ENCODE results near the gene PARD6A. TPM values are rescaled to one million over a fixed set of nuclear protein-coding genes. Genes with fewer than 3 reads are reported as not detected.

The PARD6A gene
- total RNA-seq, 2 experiments from 2014 or later: 4.5 to 4.7 TPM

GRCh38 chr16:67663877-67664222, 3.1 kb downstream of the PARD6A start:
- intact Hi-C loops (cut with DNase I, micrococcal nuclease): loop anchor here in 1 of 2 experiments (5.0 kb wide), 1 partner anchor 143 kb away; the partner anchor contains the start of genes RANBP10 and TSNAXIP1
- peaks cover 14% of the 10 kb centered on the region for H3K36me3 Mint-ChIP-seq (ENCODE audit: low read depth)
- no peak overlapping the region for H3K4me3 ChIP-seq (ENCODE audit: low read length)
- H3K27me3 Mint-ChIP-seq: no peaks in the 10 kb centered on the region
- DNase-seq (no peak), ATAC-seq (ENCODE audit: poor library complexity) (no peak)
- CTCF ChIA-PET: interaction anchor here (0.9 to 2.5 kb wide), 4 partner anchors 9 to 183 kb away, joined by 3 to 14 read pairs (median 4); partner anchors contain the start of gene ATP6V0D1
- H3K4me1 Mint-ChIP-seq (ENCODE audit: low read depth): peaks cover 43% of the 10 kb centered on the region
- no peaks in the 10 kb centered on the region for H3K9me3 Mint-ChIP-seq
- H3K27me3 ChIP-seq (ENCODE audit: control insufficient read depth in 1 of 2, insufficient read depth in 2 of 2, low read length in 2 of 2): no peaks in the 10 kb centered on the region
- peak overlapping the region; percentile 56 for H3K4me3 Mint-ChIP-seq
- no peak overlapping the region for H3K27ac ChIP-seq (ENCODE audit: low read depth in 1 of 2, low read length in 2 of 2)
- TF ChIP-seq, protein P1, sequence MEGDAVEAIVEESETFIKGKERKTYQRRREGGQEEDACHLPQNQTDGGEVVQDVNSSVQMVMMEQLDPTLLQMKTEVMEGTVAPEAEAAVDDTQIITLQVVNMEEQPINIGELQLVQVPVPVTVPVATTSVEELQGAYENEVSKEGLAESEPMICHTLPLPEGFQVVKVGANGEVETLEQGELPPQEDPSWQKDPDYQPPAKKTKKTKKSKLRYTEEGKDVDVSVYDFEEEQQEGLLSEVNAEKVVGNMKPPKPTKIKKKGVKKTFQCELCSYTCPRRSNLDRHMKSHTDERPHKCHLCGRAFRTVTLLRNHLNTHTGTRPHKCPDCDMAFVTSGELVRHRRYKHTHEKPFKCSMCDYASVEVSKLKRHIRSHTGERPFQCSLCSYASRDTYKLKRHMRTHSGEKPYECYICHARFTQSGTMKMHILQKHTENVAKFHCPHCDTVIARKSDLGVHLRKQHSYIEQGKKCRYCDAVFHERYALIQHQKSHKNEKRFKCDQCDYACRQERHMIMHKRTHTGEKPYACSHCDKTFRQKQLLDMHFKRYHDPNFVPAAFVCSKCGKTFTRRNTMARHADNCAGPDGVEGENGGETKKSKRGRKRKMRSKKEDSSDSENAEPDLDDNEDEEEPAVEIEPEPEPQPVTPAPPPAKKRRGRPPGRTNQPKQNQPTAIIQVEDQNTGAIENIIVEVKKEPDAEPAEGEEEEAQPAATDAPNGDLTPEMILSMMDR (IDR thresholded peaks at IDR 0.05): no peak
- peak overlapping the region; percentile 62 for H3K27ac Mint-ChIP-seq
- H3K9me3 ChIP-seq (ENCODE audit: control insufficient read depth in 1 of 2, insufficient read depth in 1 of 2, low read length in 2 of 2): no peaks in the 10 kb centered on the region
- peaks cover under 1% of the 10 kb centered on the region for H3K36me3 ChIP-seq (ENCODE audit: insufficient read depth, low read length)
- H3K4me1 ChIP-seq (ENCODE audit: insufficient read depth, low read length): peaks cover 60% of the 10 kb centered on the region
- POLR2A ChIA-PET: interaction anchor here (1.0 to 2.3 kb wide), 3 partner anchors 19 to 183 kb away, joined by 3 to 7 read pairs (median 4); partner anchors contain the start of genes ATP6V0D1 and CARMIL2

DNA sequence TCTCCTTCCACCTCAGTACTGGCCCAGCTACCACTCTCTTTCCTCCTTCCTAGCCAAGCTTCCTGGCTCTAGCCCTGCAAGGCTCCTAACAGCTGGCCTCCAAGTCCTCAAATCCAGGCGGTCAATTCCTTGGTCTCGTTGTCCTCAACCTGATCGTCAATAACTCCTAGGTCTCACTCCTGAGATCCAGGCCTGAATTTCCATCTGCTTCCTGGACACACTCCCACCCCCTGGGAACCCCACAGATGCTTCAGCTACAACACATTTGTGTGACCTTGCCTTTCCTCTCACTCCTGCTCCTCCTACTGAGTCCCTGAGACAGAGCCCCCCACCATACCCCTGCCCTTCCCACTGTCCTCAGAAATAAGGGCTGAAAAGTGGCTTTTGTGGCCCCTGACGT, 3.5 kb downstream of the PARD6A start:
- H3K4me1 ChIP-seq (ENCODE audit: insufficient read depth, low read length): peaks cover 56% of the 10 kb centered on the region
- H3K4me1 Mint-ChIP-seq (ENCODE audit: low read depth): peaks cover 38% of the 10 kb centered on the region
- DNase-seq (peak in 1 of 14 experiments; percentile 18), ATAC-seq (ENCODE audit: poor library complexity) (no peak)
- H3K4me3 Mint-ChIP-seq: peak overlapping the region; percentile 56
- intact Hi-C loops (cut with DNase I, micrococcal nuclease): loop anchor here in 1 of 2 experiments (5.0 kb wide), 1 partner anchor 143 kb away; the partner anchor contains the start of genes RANBP10 and TSNAXIP1
- no peak overlapping the region for H3K27ac ChIP-seq (ENCODE audit: low read depth in 1 of 2, low read length in 2 of 2)
- no peaks in the 10 kb centered on the region for H3K9me3 Mint-ChIP-seq
- H3K36me3 Mint-ChIP-seq (ENCODE audit: low read depth): peaks cover 11% of the 10 kb centered on the region
- TF ChIP-seq, protein P1 (IDR thresholded peaks at IDR 0.05): no peak
- H3K27me3 ChIP-seq (ENCODE audit: control insufficient read depth in 1 of 2, insufficient read depth in 2 of 2, low read length in 2 of 2): no peaks in the 10 kb centered on the region
- no peaks in the 10 kb centered on the region for H3K27me3 Mint-ChIP-seq
- ChIA-PET POLR2A (interaction anchor here (1.4 to 2.3 kb wide), 3 partner anchors 19 to 143 kb away, joined by 3 to 7 read pairs (median 4); partner anchors contain the start of gene CARMIL2), CTCF (interaction anchor here (0.9 to 2.5 kb wide), 5 partner anchors 8 to 184 kb away, joined by 3 to 14 read pairs (median 4); partner anchors contain the start of gene ATP6V0D1)
- H3K27ac Mint-ChIP-seq: peak overlapping the region; percentile 62
- H3K36me3 ChIP-seq (ENCODE audit: insufficient read depth, low read length): no peaks in the 10 kb centered on the region
- no peak overlapping the region for H3K4me3 ChIP-seq (ENCODE audit: low read length)
- no peaks in the 10 kb centered on the region for H3K9me3 ChIP-seq (ENCODE audit: control insufficient read depth in 1 of 2, insufficient read depth in 1 of 2, low read length in 2 of 2)

DNA sequence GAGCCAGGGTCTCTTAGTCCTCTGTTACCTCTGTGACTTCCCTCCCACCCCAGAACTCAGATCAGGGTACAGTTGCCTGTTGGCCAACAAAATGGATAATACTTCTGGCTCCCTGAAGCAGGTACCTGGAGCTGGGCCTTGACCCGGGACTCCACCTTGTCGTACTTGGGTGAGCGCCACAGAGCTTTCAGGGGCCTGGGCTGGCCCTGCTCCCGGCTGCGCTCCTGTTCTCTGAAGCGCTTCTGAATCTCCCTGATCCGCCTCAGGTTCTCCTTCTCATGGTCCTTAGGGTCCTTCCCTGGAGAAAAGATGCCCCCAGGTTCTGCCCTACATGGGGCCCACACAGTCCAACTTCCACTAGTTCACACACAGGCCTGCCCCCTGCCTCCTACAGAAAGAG, 4.1 kb downstream of the PARD6A start:
- no peaks in the 10 kb centered on the region for H3K27me3 ChIP-seq (ENCODE audit: control insufficient read depth in 1 of 2, insufficient read depth in 2 of 2, low read length in 2 of 2)
- no peak overlapping the region for H3K4me3 ChIP-seq (ENCODE audit: low read length)
- TF ChIP-seq, protein P1 (IDR thresholded peaks at IDR 0.05): no peak
- H3K9me3 ChIP-seq (ENCODE audit: control insufficient read depth in 1 of 2, insufficient read depth in 1 of 2, low read length in 2 of 2): no peaks in the 10 kb centered on the region
- H3K36me3 Mint-ChIP-seq (ENCODE audit: low read depth): peaks cover 9% of the 10 kb centered on the region
- ChIA-PET POLR2A (interaction anchor here (1.1 to 1.5 kb wide), 3 partner anchors 118 to 144 kb away, joined by 3 to 4 read pairs (median 3); no protein-coding TSS in a partner anchor), CTCF (interaction anchor here (1.3 to 6.1 kb wide), 4 partner anchors 118 to 184 kb away, joined by 4 to 81 read pairs (median 9); partner anchors contain the start of gene ATP6V0D1)
- H3K4me3 Mint-ChIP-seq: peak overlapping the region; percentile 56
- ATAC-seq (ENCODE audit: poor library complexity): no peak
- H3K9me3 Mint-ChIP-seq: no peaks in the 10 kb centered on the region
- intact Hi-C loops (cut with DNase I, micrococcal nuclease): loop anchor here in 1 of 2 experiments (5.0 kb wide), 3 partner anchors 142 to 183 kb away; partner anchors contain the start of genes AGRP, ATP6V0D1, CENPT and NUTF2
- DNase-seq: peak in 1 of 14 experiments; percentile 16
- H3K4me1 ChIP-seq (ENCODE audit: insufficient read depth, low read length): peaks cover 50% of the 10 kb centered on the region
- no peak overlapping the region for H3K27ac ChIP-seq (ENCODE audit: low read depth in 1 of 2, low read length in 2 of 2)
- peaks cover 37% of the 10 kb centered on the region for H3K4me1 Mint-ChIP-seq (ENCODE audit: low read depth)
- H3K27ac Mint-ChIP-seq: peak overlapping the region; percentile 62
- H3K27me3 Mint-ChIP-seq: no peaks in the 10 kb centered on the region
- no peaks in the 10 kb centered on the region for H3K36me3 ChIP-seq (ENCODE audit: insufficient read depth, low read length)

Data from CD4-positive, alpha-beta T cell (primary cell).